Activated CD4-positive, alpha-beta T cell treated with anti-CD3 and anti-CD28 coated beads, Interleukin-2, amount 10 ng/mL, durations not matched to agents 24 days and 14 days (primary cell): ENCODE results near the gene FOXC1. TPM values are rescaled to one million over a fixed set of nuclear protein-coding genes. Genes with fewer than 3 reads are reported as not detected.
A peak's percentile ranks its signal among the peaks of the same experiment; 100 is the strongest.

Experiments
- DNase-seq: peaks from one replicate; pipeline ENCODE4 v3.0.0; 2022
- H3K27ac Mint-ChIP-seq: one replicate; pipeline ENCODE4 v1.8.0; 2022; ENCODE audit warnings: mild to moderate bottlenecking, mixed read lengths
- H3K27me3 Mint-ChIP-seq: one replicate; pipeline ENCODE4 v1.8.0; 2022; ENCODE audit warnings: mixed read lengths
- H3K36me3 Mint-ChIP-seq: one replicate; pipeline ENCODE4 v1.8.0; 2022; ENCODE audit warnings: low read depth, mild to moderate bottlenecking, mixed read lengths
- H3K4me1 Mint-ChIP-seq: one replicate; pipeline ENCODE4 v1.8.0; 2021; ENCODE audit warnings: mixed read lengths
- H3K4me3 Mint-ChIP-seq: one replicate; pipeline ENCODE4 v1.8.0; 2022; ENCODE audit warnings: mild to moderate bottlenecking, moderate library complexity, mixed read lengths
- H3K9me3 Mint-ChIP-seq: one replicate; pipeline ENCODE4 v1.8.0; 2021; ENCODE audit warnings: mixed read lengths
- intact Hi-C: fragments of 100-400 bp; cut with micrococcal nuclease; formaldehyde crosslinking; loops from one replicate; pipeline ENCODE4 v1.15.1; 2023
- total RNA-seq: library from RNA; stranded (reverse); gene quantifications from 2 replicates; pipeline ENCODE4 v1.2.3, GENCODE V29; 2022

The FOXC1 gene
- total RNA-seq, 1 donor from 2014 or later: 0.07 TPM

GRCh38 chr6:1591243-1591642, 18.5 kb upstream of the FOXC1 start:
- Mint-ChIP-seq H3K9me3 (no peaks in the 10 kb centered on the region), H3K27me3 (peaks cover 24% of the 10 kb centered on the region), H3K4me1 (peaks cover 2% of the 10 kb centered on the region), H3K27ac (no peak overlapping the region), H3K4me3 (no peak overlapping the region), H3K36me3 (no peaks in the 10 kb centered on the region)
- intact Hi-C loops: no loop called here
- DNase-seq: no peak

GRCh38 chr6:1591926-1592325, 17.8 kb upstream of the FOXC1 start:
- intact Hi-C loops: no loop called here
- H3K4me1 Mint-ChIP-seq: peaks cover 3% of the 10 kb centered on the region
- no peaks in the 10 kb centered on the region for H3K9me3 Mint-ChIP-seq
- H3K27me3 Mint-ChIP-seq: peaks cover 29% of the 10 kb centered on the region
- DNase-seq: no peak
- no peaks in the 10 kb centered on the region for H3K36me3 Mint-ChIP-seq
- H3K27ac Mint-ChIP-seq: no peak overlapping the region
- no peak overlapping the region for H3K4me3 Mint-ChIP-seq

- H3K36me3 Mint-ChIP-seq: no peaks in the 10 kb centered on the region
- no peaks in the 10 kb centered on the region for H3K9me3 Mint-ChIP-seq
- intact Hi-C loops: no loop called here
- no peak for DNase-seq
- H3K4me1 Mint-ChIP-seq: peaks cover 3% of the 10 kb centered on the region
- no peak overlapping the region for H3K27ac Mint-ChIP-seq
- H3K4me3 Mint-ChIP-seq: no peak overlapping the region
- H3K27me3 Mint-ChIP-seq: peaks cover 35% of the 10 kb centered on the region
These were observed 16.9 kb upstream of the FOXC1 start for GRCh38 chr6:1592852-1593251.

GRCh38 chr6:1593286-1593957, 16.3 kb upstream of the FOXC1 start:
- Mint-ChIP-seq H3K9me3 (no peaks in the 10 kb centered on the region), H3K27me3 (peaks cover 40% of the 10 kb centered on the region)
- no peak for DNase-seq

GRCh38 chr6:1593958-1594314, 15.8 kb upstream of the FOXC1 start:
- Mint-ChIP-seq H3K4me3 (no peak overlapping the region), H3K27ac (no peak overlapping the region), H3K27me3 (peaks cover 41% of the 10 kb centered on the region), H3K4me1 (peaks cover 3% of the 10 kb centered on the region), H3K36me3 (no peaks in the 10 kb centered on the region), H3K9me3 (no peaks in the 10 kb centered on the region)
- no peak for DNase-seq
- intact Hi-C loops: no loop called here

More at GRCh38 chr6:1593286-1593957, 16.3 kb upstream of the FOXC1 start:
- intact Hi-C loops: no loop called here
- Mint-ChIP-seq H3K4me1 (peaks cover 3% of the 10 kb centered on the region), H3K36me3 (no peaks in the 10 kb centered on the region), H3K4me3 (no peak overlapping the region), H3K27ac (no peak overlapping the region)

GRCh38 chr6:1594445-1595200, 15.1 kb upstream of the FOXC1 start:
- H3K4me1 Mint-ChIP-seq: peaks cover 3% of the 10 kb centered on the region
- no peaks in the 10 kb centered on the region for H3K9me3 Mint-ChIP-seq
- DNase-seq: no peak
- no peak overlapping the region for H3K27ac Mint-ChIP-seq
- H3K27me3 Mint-ChIP-seq: peaks cover 41% of the 10 kb centered on the region
- intact Hi-C loops: no loop called here
- no peak overlapping the region for H3K4me3 Mint-ChIP-seq
- no peaks in the 10 kb centered on the region for H3K36me3 Mint-ChIP-seq

GRCh38 chr6:1595271-1596087, 14.2 kb upstream of the FOXC1 start:
- DNase-seq: no peak
- intact Hi-C loops: loop anchor here (1.0 to 2.0 kb wide), 5 partner anchors 601 to 1155 kb away; partner anchors contain the start of gene MYLK4
- Mint-ChIP-seq H3K27ac (no peak overlapping the region), H3K27me3 (peaks cover 48% of the 10 kb centered on the region), H3K9me3 (no peaks in the 10 kb centered on the region), H3K36me3 (no peaks in the 10 kb centered on the region), H3K4me1 (peaks cover 3% of the 10 kb centered on the region), H3K4me3 (no peak overlapping the region)

- Mint-ChIP-seq H3K27ac (no peak overlapping the region), H3K27me3 (peaks cover 55% of the 10 kb centered on the region), H3K4me1 (peaks cover 3% of the 10 kb centered on the region), H3K4me3 (no peak overlapping the region), H3K36me3 (no peaks in the 10 kb centered on the region), H3K9me3 (no peaks in the 10 kb centered on the region)
- intact Hi-C loops: loop anchor here (1.0 to 2.0 kb wide), 5 partner anchors 600 to 1154 kb away; partner anchors contain the start of gene MYLK4
- DNase-seq: peak; percentile 89
These were observed 13.4 kb upstream of the FOXC1 start for GRCh38 chr6:1596088-1596852.

- Mint-ChIP-seq H3K27ac (no peak overlapping the region), H3K4me3 (no peak overlapping the region), H3K4me1 (peaks cover 3% of the 10 kb centered on the region), H3K27me3 (peaks cover 60% of the 10 kb centered on the region), H3K36me3 (no peaks in the 10 kb centered on the region), H3K9me3 (no peaks in the 10 kb centered on the region)
- DNase-seq: no peak
- intact Hi-C loops: loop anchor here (2.0 kb wide), 2 partner anchors 758 to 852 kb away; no protein-coding TSS in a partner anchor
These were observed 12.5 kb upstream of the FOXC1 start for GRCh38 chr6:1597121-1597744.

- Mint-ChIP-seq H3K9me3 (no peaks in the 10 kb centered on the region), H3K4me3 (no peak overlapping the region), H3K27me3 (peaks cover 62% of the 10 kb centered on the region), H3K36me3 (no peaks in the 10 kb centered on the region), H3K4me1 (peaks cover 3% of the 10 kb centered on the region), H3K27ac (no peak overlapping the region)
- intact Hi-C loops: loop anchor here (2.0 kb wide), 2 partner anchors 757 to 851 kb away; no protein-coding TSS in a partner anchor
- no peak for DNase-seq
These were observed 11.8 kb upstream of the FOXC1 start for GRCh38 chr6:1597924-1598323.

- Mint-ChIP-seq H3K27me3 (peaks cover 66% of the 10 kb centered on the region), H3K27ac (no peak overlapping the region), H3K4me3 (no peak overlapping the region), H3K4me1 (peaks cover 3% of the 10 kb centered on the region), H3K9me3 (no peaks in the 10 kb centered on the region), H3K36me3 (no peaks in the 10 kb centered on the region)
- no peak for DNase-seq
- intact Hi-C loops: no loop called here
These were observed 11.3 kb upstream of the FOXC1 start for GRCh38 chr6:1598433-1598832.

- no peak overlapping the region for H3K27ac Mint-ChIP-seq
- DNase-seq: no peak
- peaks cover 3% of the 10 kb centered on the region for H3K4me1 Mint-ChIP-seq
- H3K9me3 Mint-ChIP-seq: no peaks in the 10 kb centered on the region
- H3K27me3 Mint-ChIP-seq: peaks cover 70% of the 10 kb centered on the region
- H3K4me3 Mint-ChIP-seq: no peak overlapping the region
- intact Hi-C loops: no loop called here
- no peaks in the 10 kb centered on the region for H3K36me3 Mint-ChIP-seq
These were observed 10.8 kb upstream of the FOXC1 start for GRCh38 chr6:1598886-1599285.

- no peak overlapping the region for H3K4me3 Mint-ChIP-seq
- H3K36me3 Mint-ChIP-seq: no peaks in the 10 kb centered on the region
- no peak for DNase-seq
- peaks cover 72% of the 10 kb centered on the region for H3K27me3 Mint-ChIP-seq
- no peaks in the 10 kb centered on the region for H3K9me3 Mint-ChIP-seq
- no peak overlapping the region for H3K27ac Mint-ChIP-seq
- H3K4me1 Mint-ChIP-seq: peaks cover 3% of the 10 kb centered on the region
- intact Hi-C loops: no loop called here
These were observed 10.2 kb upstream of the FOXC1 start for GRCh38 chr6:1599469-1599868.
